ENCODE data around the gene TOR2A.
"Not testable (repeated sequence)": the region's sequence is repeated elsewhere in the genome, so short reads cannot be mapped to it uniquely, and the experiment has no call there.

TOR2A gene

DNA sequence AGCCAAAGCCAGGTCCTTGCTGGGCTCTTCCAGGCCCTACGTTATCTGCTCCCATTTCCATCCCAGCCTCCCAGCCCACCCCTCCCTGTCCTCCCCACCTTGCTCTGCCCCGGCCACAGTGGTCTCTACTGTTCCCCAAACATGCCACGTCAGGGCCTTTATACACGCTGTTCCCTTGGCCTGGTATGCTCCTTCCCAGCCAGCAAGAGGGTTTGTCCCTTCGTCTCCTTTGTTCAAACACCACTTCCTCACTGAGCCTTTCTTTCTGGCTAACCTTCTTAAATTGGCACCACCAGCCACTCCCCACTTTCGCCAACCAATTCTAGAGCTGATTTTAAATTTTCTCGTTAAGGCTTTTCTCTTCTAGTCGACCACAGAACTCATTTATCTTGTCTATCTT lies 33.6 kb upstream of the TOR2A start:
- no peak for DNase-seq

DNA sequence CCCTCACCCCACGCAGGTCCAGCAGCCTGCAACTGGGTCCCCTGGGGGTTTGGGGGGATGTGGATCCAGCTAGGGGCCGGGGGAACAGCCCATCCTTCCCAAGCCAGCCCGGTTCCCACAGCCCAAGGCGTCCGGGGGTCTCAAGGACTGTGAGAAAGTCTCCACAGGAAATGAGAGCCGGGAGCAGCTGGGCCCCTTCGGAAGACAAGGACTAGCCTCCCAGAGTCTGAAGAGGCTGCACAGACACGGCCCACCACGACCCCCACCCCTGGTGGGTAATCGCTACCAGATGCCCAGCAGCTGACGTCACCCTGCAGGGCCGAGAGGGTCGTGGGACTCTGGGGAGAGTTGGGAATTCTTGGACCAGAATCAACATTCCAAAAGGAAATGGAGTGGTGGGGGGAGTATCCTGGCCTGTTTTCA lies 32.8 kb upstream of the TOR2A start:
- no peak for DNase-seq

DNA sequence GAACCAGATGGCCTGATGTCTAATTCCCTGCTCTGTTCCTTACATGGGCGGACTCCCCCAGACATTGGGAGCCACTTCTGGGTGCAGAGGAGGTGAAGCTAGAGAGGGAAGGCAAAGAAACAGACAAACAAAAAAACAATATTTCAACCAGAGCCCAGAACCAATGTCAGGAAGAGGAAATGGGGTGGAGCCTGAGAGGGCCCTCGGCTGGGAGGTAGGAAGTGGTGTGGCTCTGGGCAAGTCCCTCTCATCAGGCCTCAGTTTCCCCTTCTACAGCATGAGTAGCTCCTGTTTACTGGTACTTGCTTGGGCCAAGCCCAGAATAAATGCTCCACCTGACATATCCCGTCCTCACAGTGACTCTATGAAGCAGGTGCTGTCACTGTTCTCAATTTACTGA lies 32.3 kb upstream of the TOR2A start:
- DNase-seq: no peak

DNA sequence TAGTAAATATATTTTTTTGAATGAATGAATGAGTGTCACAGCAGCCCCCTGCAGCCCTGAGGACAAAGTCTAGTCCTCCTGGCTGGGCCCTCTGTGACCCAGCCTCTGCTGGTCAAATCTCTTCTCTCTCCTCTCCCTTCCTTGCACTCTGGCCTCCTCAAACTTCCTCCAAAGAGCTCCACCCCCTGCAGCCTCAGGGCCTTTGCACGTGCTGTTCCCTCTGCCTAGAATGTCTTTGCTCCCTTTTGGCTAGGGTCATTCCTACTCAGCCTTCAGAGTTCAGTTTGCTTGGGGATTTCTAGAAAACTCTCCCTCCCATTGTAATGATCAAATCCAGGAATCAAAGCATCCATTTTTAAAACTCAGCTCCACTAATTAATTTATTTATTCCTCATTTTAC lies 30.3 kb upstream of the TOR2A start:
- DNase-seq: no peak

DNA sequence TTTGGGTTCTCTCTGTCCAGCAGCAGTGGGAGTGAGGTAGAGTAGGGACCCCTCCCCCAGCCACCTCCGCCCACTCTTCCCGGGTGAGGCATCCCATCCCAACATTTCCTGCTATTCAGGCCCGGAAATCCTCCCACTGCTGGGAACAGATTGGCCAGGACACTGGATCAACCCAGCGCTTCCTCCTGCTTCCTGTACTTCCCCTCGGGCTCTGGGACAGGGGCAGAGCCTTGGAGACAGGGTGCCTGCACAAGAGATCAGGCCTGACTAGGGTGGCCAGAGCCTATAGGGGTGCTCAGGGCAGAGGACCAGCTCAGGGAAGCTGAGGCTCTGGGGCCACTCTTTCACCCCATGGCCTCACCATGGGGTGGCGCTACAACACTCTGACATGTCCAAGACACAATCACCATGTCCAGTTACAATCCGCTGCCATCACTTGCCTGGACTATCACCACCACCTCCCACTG lies 28.9 kb upstream of the TOR2A start:
- DNase-seq: no peak

DNA sequence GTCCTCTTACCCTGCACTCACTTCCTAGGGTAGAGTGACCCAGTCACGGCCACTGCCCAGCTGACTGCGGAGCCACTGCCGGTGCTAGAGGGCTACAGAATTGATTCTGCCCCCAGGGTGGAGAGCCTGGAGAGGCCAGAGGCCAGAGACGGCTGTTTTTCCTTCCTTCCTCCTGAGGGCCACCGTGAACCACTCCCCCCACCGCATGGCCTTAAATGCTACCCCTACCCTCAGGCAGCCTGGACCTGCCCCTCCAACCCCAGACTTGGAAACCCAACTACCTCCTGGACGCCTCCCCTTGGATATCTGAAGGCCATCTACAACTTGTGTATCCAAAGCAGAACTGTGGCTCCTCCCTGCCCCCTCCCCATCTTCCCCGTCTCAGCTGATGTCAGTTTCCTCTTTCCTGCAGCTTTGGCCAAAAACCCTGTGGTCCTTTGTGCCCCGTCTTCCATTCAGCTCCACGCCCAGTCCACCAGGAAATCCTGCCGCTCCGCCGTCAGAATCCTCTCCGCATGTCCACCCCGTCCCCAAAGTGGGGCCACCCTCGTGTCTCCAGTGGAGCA lies 27.1 kb upstream of the TOR2A start:
- DNase-seq: peak in 1 of 2 donors; percentile 11

DNA sequence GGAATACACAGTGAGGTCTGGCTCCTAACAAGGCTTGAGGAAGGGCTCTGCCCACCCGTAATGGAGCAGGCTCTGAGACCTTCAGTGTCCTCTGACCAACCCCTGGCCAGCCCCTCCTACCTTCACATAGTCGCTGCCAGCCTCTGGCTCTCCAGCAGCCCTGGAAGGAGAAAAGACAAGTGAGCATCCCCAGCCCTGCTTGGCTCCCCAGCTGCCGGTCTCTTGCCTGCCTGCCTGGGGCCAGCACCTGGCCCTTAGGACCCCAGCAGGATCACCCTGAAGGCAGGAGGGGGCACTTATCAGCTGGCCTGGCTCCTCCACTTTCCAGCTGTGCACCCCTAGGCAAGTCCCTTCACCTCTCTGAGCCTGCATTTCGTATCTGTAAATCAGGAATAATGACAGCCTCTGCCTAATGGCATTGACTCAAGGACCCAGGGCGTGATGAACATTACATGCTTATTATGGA lies 26.4 kb upstream of the TOR2A start:
- no peak for DNase-seq

DNA sequence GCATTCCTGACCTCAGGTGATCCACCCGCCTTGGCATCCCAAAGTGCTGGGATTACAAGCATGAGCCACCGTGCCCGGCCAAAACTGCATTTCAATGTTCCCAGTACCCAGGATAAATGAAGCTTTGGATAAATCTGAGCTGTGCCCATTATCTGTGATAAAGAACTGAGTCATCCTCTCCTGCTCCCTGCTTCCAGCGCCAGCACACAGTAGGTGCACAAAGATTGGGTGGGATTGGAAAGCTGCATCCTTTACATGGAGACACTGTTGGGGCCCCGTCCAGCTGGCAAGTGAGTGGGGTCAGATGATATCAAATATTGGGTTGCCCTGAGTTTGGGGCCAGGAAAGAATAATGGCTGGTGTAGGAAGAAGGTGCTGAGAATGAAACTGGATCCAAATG lies 26.0 kb upstream of the TOR2A start:
- DNase-seq: no peak

DNA sequence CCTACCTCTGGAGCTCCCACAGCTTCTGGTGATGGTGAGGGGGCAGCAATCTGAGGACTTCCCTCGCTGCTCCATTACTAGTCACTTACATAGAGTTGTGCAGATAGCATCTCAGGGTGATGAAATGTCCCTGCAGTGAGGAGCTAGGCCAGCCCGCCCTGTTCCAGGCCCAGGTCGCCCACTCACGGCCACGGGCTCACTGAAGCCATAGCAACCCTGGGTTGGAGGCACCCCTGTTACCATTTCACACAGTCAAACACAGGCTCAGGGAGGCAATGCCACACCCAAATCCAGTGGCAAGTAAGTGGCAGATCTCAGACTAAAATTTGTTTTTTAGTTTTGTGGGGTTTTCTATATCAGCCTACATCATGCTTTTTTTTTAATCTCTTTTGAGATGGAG lies 23.7 kb upstream of the TOR2A start:
- no peak for DNase-seq

DNA sequence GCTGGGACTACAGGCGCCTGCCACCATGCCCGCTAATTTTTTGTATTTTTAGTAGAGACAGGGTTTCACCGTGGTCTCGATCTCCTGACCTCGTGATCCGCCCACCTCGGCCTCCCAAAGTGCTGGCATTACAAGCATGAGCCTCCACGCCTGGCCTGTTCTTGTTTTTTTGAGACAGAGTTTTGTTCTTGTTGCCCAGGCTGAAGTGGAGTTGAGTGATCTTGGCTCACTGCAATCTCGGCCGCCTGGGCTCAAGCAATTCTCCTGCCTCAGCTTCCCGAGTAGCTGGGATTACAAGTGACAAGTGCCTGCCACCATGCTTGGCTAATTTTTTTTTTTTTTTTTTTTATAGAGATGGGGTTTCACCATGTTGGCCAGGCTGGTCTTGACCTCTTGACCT lies 21.7 kb upstream of the TOR2A start:
- DNase-seq: not testable (repeated sequence)

DNA sequence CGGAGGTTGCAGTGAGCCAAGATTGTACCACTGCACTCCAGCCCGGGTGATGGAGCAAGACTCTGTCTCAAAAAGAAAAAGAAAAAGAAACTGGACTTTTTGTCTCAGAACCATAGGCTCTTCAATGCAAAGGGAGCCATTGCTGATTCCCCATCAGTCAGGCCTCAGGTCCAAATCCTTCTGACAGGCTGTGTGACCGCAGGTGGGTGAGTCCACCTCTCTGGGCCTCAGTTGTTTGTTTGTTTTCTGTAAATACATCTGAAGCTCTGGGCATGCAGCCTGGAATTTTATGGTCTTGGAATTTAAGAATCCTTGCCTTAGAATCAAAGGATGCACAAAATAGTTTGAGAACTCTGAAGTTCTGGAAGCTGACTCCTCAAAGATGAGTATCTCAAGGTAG lies 21.1 kb upstream of the TOR2A start:
- DNase-seq: no peak

DNA sequence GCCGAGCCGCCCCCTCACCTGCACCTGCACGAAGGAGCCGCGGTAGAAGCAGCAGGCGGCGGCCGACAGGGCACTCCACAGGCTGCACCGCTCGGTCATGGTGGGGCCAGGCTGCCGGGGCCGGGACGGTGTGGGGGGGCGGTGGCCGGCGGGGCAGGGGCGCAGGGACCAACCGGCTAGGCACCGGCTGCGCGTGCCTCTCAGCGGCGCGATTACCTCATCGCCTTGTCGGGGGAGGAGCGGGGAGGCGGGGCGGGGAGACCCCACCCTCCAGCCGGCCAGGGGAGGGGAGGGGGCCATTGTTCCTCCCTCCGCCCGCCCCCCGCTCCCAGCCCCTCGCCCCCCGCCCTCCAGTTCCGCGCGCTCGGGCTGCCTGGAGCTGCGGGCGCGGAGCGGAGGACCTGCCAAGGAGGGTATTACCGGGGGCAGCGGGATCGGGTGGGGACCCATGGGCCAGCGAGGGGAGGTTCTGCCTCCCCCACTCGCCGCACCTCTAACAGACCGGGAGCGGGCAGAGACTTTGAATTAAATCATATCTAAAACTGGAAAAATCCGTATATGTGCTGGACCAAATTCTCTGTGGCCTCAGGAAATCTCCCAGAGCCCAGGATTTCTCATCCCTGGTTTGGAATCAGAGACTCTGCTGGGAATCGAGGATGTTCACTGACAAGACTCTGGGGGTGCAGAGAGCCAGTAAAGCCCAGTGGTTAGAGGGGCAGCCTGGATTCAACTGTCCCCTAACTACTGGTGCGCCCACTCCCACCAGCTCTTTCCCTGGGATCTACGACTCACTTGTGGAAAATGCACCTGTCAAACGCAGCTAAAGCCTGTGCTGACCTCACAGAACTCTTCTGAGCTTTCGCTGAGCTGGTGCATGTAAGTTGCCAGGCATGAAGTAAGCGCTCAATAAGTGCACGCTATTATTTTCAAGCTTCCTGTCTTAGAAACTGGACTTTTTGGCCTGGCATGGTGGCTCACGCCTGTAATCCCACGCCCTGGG lies 20.3 kb upstream of the TOR2A start:
- no peak for DNase-seq

DNA sequence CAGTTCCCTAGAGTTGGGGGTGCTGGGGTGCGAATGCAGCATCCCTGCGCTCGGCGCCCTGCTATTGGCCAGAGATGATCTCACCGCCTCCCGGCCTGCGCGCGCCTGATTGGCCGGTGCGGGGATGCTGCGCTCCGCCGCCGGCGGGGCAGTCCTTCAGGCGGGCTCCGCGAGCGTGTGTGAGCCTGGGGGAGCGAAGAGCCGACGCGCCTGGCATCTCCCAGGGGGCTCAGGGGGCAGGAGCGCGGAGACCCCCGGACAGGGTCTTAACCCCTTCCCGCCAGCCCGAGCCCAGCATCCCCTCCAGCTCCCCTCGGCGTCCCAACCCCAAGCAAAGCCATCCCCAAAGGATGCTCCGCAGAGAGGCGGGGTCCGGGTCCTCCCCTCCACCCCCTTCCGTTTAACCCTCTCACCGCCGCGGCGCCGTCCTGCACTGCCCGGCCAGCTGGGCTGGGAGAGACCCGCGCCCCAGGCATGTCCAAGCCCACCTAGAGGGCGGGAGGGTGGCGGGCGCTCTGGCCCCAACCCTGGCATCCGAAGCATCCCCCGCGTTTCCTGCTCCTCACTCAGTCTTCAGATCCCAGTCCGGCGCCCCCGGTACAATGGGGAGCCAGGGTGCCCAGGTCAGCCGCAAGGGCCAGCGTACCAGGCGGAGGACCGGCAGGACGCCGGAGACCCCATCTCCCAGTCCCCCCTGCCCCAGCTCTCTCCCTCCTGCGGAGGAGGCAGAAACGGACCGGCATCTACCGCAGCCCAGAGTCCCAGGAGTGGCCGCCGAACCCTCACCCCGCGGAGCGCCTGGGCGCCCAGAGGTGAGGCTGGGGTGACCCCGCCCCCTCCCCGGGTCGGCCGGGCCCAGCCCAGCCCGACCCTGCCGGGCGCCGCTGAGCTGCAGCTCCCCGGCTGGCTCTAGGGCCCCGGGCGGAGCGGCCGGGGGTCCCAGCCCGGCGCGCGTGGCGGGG lies 19.3 kb upstream of the TOR2A start:
- DNase-seq: no peak

DNA sequence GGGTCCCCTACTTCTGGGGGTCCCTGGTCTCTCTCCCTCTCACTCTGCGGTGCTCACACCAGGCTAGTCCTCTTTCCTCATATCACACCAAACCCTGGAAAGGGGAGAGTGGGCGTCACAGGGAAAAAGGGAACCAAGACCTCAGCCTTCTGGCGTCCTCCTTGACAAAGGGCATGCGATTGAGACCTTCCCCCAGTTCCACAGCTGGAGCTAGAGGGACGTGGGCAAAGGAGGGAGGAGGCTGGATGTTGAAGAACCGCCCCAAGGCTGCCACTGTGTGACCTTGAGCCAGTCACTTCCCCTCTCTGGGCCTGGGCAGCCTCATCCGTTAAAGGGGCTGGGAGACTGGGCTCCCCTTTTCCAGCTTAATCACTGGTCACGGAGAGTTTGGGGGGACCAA lies 18.5 kb upstream of the TOR2A start:
- DNase-seq: no peak

DNA sequence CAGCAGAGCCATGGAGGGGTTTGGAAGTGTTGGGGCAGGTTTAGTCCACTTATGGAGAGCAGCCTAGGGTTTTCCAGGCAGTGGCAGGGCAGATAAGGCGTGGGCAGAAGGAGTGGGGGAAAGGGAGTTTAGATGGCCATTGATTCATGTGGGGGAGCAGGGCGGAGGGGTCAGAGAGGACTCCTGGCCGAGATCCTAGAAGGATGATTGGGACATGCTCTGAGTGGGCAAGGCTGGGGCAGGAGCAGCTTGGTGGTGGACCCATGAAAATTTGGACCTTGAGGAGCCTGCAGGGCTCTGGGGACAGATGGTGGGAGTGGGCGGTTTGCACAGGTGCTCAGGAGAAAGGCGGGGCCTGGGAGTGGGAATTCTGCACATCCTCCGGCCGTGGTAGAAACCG lies 18.1 kb upstream of the TOR2A start:
- no peak for DNase-seq

DNA sequence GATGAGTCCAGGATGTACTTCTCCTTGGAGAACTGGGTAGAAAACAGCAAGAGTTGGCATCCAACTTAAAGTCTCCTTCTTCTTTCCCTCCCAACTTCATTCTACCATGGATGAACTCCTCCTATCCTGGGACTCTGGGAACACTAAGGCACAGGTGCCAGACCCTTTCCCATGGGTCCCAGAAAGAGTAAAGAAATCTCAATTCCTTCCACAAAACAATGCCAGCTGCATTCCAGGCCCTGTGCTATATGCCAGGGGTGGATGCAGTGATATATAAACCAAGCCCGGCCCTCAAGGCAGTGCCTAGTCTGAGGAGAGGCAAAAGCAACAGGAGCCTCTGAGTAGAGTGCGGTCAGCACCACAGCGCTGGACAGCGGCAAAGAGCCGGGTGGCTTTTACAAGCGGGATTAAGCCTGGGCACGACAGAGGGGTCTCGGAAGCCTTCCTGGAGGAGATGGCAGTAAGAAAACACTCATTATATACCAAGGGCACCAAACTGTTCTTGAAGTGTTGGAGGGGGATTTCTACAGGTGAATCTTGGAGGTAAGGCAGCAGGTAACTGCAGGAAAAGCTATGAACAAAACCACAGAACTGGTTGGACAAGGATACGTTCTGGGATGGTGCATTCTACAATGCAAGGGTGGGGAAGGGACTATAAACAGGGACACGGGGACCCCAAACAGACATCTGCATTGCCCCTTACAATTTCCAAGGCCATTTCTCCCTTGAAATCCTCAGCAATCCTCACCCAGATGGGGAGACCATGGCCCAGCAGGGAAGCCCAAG lies 16.4 kb upstream of the TOR2A start:
- DNase-seq: no peak

DNA sequence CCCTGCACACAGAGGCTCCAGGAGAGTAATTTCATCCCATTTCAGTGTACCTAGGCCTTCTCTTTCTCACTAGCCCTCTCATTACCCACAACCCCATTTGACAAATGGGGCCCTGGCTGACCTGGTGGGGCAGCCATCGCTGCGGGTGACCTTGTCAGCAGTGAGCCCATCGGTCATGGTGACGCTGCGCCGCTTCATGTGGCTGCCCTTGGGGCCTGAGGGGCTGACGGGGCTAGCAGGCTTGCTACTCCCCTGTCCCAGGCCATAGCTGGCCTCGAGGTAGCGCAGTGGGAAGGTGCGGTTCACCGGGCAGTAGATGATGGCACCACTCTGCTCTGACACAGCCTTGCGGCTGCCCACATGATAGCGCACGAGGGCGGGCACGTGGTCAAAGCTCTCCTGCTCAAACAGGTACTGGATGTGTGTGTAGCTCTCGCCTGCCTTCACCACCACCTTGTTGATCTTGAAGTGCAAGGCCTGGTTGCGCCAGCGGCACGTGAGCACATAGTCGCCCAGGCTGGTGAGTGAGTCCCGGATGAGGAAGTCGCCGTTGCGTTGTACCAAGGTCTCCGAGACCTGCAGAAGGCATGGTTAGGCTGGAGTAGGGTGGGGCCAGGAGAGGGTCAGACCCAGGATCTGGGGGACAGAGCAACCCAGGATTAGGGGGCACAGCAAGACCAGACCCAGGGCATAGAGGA lies 14.1 kb upstream of the TOR2A start:
- DNase-seq: no peak

DNA sequence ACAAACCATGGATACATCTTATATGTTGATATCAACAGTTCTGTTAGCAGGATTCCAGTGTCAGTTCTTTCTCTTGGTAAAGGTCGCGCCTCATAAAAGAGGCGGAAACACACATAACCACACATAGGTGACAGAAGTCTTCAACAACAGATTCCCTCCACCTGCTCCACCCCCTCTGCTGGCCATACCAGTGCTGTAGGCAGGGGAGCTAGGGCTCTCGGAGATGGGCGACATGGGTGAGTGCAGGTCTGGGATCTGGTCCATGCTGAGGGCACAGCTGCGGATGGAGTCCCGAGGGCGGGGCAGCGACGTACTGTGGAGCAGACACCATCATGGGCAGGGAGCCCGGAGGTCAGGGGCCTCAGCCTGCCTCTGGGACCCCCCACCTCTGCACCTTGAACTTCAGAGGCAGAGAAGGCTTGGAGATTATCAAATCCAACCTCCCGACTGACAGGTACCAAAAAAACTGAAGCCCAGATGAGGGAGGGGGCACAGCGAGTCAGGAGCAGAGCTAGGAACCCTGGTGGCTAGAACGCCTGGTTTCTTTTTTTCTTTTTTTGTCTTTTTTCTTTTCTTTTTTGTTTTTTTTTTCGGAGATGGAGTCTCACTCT lies 12.0 kb upstream of the TOR2A start:
- no peak for DNase-seq

DNA sequence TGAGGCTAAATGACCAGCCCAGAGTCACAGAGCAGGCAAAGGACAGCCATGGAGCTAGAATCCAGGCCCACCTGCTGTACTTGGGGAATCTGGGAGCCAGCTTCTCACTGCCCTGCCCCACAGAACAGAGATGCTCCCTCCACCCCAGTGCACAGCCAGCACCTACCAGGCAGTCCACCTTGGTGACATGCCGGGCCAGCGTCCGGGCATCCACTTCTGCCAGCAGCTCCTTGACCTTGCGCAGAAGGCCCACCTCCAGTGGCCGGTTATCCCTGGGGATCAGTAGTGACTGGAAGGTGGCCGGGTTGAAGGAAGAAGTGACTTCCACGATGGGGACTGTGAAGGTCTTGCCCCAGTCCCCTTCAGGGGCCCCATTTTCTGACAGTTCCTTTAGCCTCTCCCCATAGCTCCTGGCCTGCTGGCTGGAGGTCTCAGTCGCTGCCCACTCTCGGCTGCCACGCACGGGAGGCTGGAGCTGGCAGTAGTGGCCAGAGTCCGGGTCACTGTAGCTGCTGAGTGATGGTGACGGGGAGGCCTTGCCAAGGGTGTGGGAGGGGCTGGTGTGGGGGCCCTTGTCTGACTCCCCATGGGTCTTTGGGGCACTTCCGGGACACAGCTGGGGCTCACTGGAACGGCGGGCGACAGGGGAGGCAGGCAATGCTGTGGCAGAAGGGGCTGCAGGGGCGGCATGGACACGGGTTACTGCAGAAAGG lies 9.5 kb upstream of the TOR2A start:
- no peak for DNase-seq

DNA sequence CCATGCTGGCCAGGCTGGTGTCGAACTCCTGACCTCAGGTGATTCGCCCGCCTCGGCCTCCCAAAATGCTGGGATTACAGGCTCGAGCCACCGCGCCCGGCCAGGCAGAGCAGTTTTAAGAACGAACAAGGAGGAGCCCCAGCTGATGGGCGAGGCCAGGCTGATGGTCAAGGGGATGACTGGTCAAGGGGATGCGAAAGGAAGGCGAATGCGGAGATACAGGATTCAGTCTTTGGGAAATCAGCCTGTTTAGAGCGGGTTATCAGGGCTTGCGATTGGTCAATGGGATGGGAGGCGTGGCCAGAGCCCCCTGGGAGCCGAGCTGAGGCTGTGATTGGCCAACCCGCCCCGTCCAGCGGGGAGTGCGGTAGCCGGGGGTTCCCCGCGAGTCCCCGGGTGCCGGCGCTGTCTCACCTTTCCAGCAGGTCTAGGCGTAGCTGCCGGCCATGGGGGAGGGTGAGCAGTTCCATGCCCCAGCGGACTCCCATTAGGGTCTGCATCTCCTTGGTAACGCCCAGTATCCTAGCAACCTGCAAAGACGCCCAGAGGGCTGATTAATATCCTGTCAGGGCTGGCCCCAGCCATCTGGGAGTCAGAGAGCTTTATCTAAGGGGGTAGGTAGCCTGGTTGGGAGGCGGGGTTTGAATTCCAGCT lies 7.5 kb upstream of the TOR2A start:
- DNase-seq: no peak

All from bone marrow (tissue), 2 donors.